Adrenal gland (tissue), 12 donors: ENCODE data around the gene FMNL2. TPM values are rescaled to one million over a fixed set of nuclear protein-coding genes. Genes with fewer than 3 reads are reported as not detected.
"Not testable (repeated sequence)": the region's sequence is repeated elsewhere in the genome, so short reads cannot be mapped to it uniquely, and the experiment has no call there.

Source experiments
- DNase-seq, 7 donors: peaks; one replicate each; pipeline ENCODE4 v3.0.0-alpha.2; 2019 to 2020
- H3K27ac ChIP-seq, 5 donors: fragments of 200-600 bp; sonication (generic) in 4 of 5; 1 replicate in 3 of 5; 2 replicates in 2 of 5; pipeline versions ENCODE4 v1.5.1 to v1.8.0; 2016 to 2020; ENCODE audit warnings: mild to moderate bottlenecking in 1 of 5
- H3K27me3 ChIP-seq: fragments of 200-600 bp; 2 replicates; pipeline ENCODE4 v1.8.0; 2021
- H3K36me3 ChIP-seq, 2 donors: fragments of 200-600 bp; replicated peaks in 1 of 2; 1 replicate in 1 of 2; 2 replicates in 1 of 2; pipeline versions ENCODE4 v1.5.1 to v1.8.0; 2018 to 2022
- H3K4me1 ChIP-seq, 2 donors: fragments of 200-600 bp; replicated peaks in 1 of 2; 1 replicate in 1 of 2; 2 replicates in 1 of 2; pipeline versions ENCODE4 v1.5.1 to v1.8.0; 2018 to 2021
- H3K4me3 ChIP-seq, 4 donors: fragments of 200-600 bp; sonication (generic) in 3 of 4; one replicate each; pipeline ENCODE4 v1.5.1; 2016 to 2018
- H3K9me3 ChIP-seq, 3 donors: fragments of 200-600 bp; sonication (generic) in 1 of 3; replicated peaks in 1 of 3; 1 replicate in 2 of 3; 2 replicates in 1 of 3; pipeline versions ENCODE4 v1.5.1 to v1.8.0; 2016 to 2021
- POLR2A ChIP-seq, 2 donors: fragments of 450-650 bp; IDR thresholded peaks; one replicate each; pipeline ENCODE4 v1.6.1; 2017; ENCODE audit warnings: antibody characterized with exemption in 2 of 2, mild to moderate bottlenecking in 2 of 2, moderate library complexity in 1 of 2
- WGBS, 4 donors: extraction: QIAGEN DNeasy Blood & Tissue Kit in 2 of 4; methylation state at CpG; one replicate each; pipeline versions ENCODE4 v1.1.5 to v1.1.7; 2013 to 2017; 5-methylcytosine and 5-hydroxymethylcytosine counted together
- intact Hi-C, 2 donors: fragments of 100-400 bp; cut with DNase I; formaldehyde crosslinking; loops; one replicate each; pipeline versions ENCODE4 v1.14.1 to v1.15.0; 2022 to 2023
- polyA plus RNA-seq, 3 donors: library from polyadenylated mRNA; stranded (reverse); fragments of 200-250 nt in 2 of 3; fragments of 350-450 nt in 1 of 3; fragmentation: Illumina TruSeq in 1 of 3; extraction: RNeasy Lipid Tissue Mini Kit (QIAGEN cat#74804) in 1 of 3; gene quantifications; one replicate each; pipeline ENCODE4 v1.2.3, GENCODE V29; 2013 to 2014
- total RNA-seq, 9 donors: library from RNA; depleted of rRNA in 4 of 9; stranded (reverse); fragments of >200 nt in 4 of 9; fragments of 120-200 nt in 1 of 9; fragmentation: NEBNext Ultra II Directional in 1 of 9; extraction: Animal tissue kit (Norgen Biotek cat#: 25700) in 1 of 9; gene quantifications; one replicate each; pipeline versions ENCODE4 v1.1.0 to v1.2.4, GENCODE V29; 2013 to 2023
- TF ChIP-seq, protein P1 (sequence below), 6 experiments: fragments of 450-650 bp in 4 of 6; fragments of 200-600 bp in 2 of 6; sonication (generic) in 1 of 6; IDR thresholded peaks; 1 replicate in 5 of 6; 2 replicates in 1 of 6; pipeline versions ENCODE4 v1.5.1 to v1.8.0; 2016 to 2021; ENCODE audit warnings: antibody characterized with exemption in 6 of 6, mild to moderate bottlenecking in 2 of 6, moderate library complexity in 1 of 6
- donor health status: healthy with polysubstance abuse.
- donor health status: Bipolar disorder and iron deficiency.
- donor health status: DM: yes; HTN: yes; CAD: no.
- donor health status: DM: no; HTN: no; CAD: no.
- donor health status: DM: no; HTN: no; CAD: no.
- donor health status: DM: yes; HTN: yes; CAD: no.

Gene FMNL2
- total and polyA plus RNA-seq, 12 donors = 23.5 to 54.2 (median 36.7) TPM

DNA sequence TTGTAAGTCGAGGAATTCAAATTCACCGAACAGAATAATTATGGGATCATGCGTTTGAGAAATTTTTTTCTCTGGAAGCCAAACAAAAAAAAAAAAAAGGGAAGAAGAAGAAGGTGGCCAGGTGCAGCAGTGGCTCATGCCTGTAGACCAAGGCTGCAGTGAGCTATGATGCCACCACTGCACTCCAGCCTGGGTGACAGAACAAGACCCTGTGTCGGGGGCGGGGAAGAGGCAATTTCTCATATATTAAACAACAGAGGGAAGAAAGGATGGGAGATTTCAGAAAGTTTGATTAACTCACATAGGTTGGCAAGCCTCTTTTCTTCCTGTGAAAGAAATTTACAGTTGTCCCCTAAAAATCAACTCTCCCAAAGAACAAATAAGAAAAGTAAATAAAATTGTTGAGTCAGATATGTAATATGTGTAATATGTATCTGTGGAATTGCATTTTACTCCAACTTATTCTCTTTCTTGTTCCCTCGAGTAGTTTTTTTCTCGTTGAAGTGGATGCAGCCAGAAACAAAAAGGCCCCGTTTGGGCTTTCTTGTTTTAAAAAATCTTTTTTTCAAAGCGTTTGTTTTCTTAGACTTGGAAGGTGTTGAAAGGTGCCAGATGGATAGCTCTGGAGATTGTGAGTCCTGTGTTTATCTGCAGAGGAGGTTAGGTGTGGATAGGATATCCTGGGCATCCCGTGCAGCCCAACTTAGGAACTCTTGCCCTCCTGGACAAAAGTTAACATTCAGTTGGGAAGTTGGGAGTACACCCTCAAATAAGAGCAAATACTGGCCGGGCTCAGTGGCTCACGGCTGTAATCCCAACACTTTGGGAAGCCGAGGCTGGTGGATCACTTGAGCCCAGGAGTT lies 25.4 kb upstream of the FMNL2 start:
- TF ChIP-seq, protein P1, sequence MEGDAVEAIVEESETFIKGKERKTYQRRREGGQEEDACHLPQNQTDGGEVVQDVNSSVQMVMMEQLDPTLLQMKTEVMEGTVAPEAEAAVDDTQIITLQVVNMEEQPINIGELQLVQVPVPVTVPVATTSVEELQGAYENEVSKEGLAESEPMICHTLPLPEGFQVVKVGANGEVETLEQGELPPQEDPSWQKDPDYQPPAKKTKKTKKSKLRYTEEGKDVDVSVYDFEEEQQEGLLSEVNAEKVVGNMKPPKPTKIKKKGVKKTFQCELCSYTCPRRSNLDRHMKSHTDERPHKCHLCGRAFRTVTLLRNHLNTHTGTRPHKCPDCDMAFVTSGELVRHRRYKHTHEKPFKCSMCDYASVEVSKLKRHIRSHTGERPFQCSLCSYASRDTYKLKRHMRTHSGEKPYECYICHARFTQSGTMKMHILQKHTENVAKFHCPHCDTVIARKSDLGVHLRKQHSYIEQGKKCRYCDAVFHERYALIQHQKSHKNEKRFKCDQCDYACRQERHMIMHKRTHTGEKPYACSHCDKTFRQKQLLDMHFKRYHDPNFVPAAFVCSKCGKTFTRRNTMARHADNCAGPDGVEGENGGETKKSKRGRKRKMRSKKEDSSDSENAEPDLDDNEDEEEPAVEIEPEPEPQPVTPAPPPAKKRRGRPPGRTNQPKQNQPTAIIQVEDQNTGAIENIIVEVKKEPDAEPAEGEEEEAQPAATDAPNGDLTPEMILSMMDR (IDR thresholded peaks at IDR 0.05) = no peak
- no peak for TF ChIP-seq POLR2A (IDR thresholded peaks at IDR 0.05)
- Histone ChIP-seq H3K4me3 (no peak overlapping the region), H3K4me1 (no peaks in the 10 kb centered on the region), H3K9me3 (no peaks in the 10 kb centered on the region), H3K36me3 (no peaks in the 10 kb centered on the region), H3K27ac (no peak overlapping the region), H3K27me3 (no peaks in the 10 kb centered on the region)
- WGBS, 4 donors = 68 to 76% (median 74%) methylated on average over 13 of the region's 13 CpGs
- DNase-seq = no peak
- intact Hi-C loops = no loop called here

GRCh38 chr2:152319822-152320570 lies 15.0 kb upstream of the FMNL2 start:
- Histone ChIP-seq H3K4me3 (no peak overlapping the region), H3K4me1 (no peaks in the 10 kb centered on the region), H3K27ac (no peak overlapping the region), H3K9me3 (peaks cover 0 to 6% (median 0%) of the 10 kb centered on the region in 3 donors), H3K27me3 (no peaks in the 10 kb centered on the region), H3K36me3 (no peaks in the 10 kb centered on the region)
- intact Hi-C loops = no loop called here
- peak in 1 of 7 donors; percentile 4 for DNase-seq
- TF ChIP-seq, protein P1 (IDR thresholded peaks at IDR 0.05) = no peak
- no peak for TF ChIP-seq POLR2A (IDR thresholded peaks at IDR 0.05)
- WGBS, 4 donors = 80 to 98% (median 91%) methylated on average over 3 of the region's 3 CpGs

GRCh38 chr2:152320814-152321213 lies 14.2 kb upstream of the FMNL2 start:
- intact Hi-C loops = no loop called here
- Histone ChIP-seq H3K4me3 (no peak overlapping the region), H3K36me3 (no peaks in the 10 kb centered on the region), H3K27ac (no peak overlapping the region), H3K4me1 (no peaks in the 10 kb centered on the region), H3K9me3 (peaks cover 0 to 5% (median 0%) of the 10 kb centered on the region in 3 donors), H3K27me3 (no peaks in the 10 kb centered on the region)
- 91 to 95% (median 94%) methylated on average over 5 of the region's 5 CpGs for WGBS, 4 donors
- DNase-seq = no peak
- no peak for TF ChIP-seq POLR2A (IDR thresholded peaks at IDR 0.05)
- TF ChIP-seq, protein P1 (IDR thresholded peaks at IDR 0.05) = no peak

- Histone ChIP-seq H3K9me3 (no peaks in the 10 kb centered on the region), H3K27me3 (no peaks in the 10 kb centered on the region), H3K27ac (no peak overlapping the region), H3K36me3 (no peaks in the 10 kb centered on the region), H3K4me1 (no peaks in the 10 kb centered on the region), H3K4me3 (no peak overlapping the region)
- TF ChIP-seq, protein P1 (IDR thresholded peaks at IDR 0.05) = no peak
- no peak for TF ChIP-seq POLR2A (IDR thresholded peaks at IDR 0.05)
- 87 to 93% (median 91%) methylated on average over 4 of the region's 4 CpGs for WGBS, 4 donors
- intact Hi-C loops = no loop called here
- no peak for DNase-seq
These were observed 12.8 kb upstream of the FMNL2 start for GRCh38 chr2:152322222-152322621.

- H3K27ac ChIP-seq, H3K9me3 ChIP-seq, DNase-seq, H3K36me3 ChIP-seq, H3K4me3 ChIP-seq, H3K4me1 ChIP-seq, intact Hi-C loops, H3K27me3 ChIP-seq: not testable (repeated sequence)
- 88 to 92% (median 90%) methylated on average over 5 of the region's 5 CpGs for WGBS, 4 donors
These were observed 9.8 kb upstream of the FMNL2 start for GRCh38 chr2:152325126-152325525.
